Adrenal gland (tissue), 5 donors: ENCODE results near the gene FCHSD2.
A peak's percentile ranks its signal among the peaks of the same experiment; 100 is the strongest.

Experiments
- CTCF ChIP-seq, 6 experiments: fragments of 450-650 bp in 4 of 6; fragments of 200-600 bp in 2 of 6; sonication (generic) in 1 of 6; IDR thresholded peaks; 1 replicate in 5 of 6; 2 replicates in 1 of 6; pipeline versions ENCODE4 v1.5.1 to v1.8.0; 2016 to 2021; ENCODE audit warnings: antibody characterized with exemption in 6 of 6, mild to moderate bottlenecking in 2 of 6, moderate library complexity in 1 of 6
- POLR2A ChIP-seq, 2 donors: fragments of 450-650 bp; IDR thresholded peaks; one replicate each; pipeline ENCODE4 v1.6.1; 2017; ENCODE audit warnings: antibody characterized with exemption in 2 of 2, mild to moderate bottlenecking in 2 of 2, moderate library complexity in 1 of 2
- donor health status: DM: no; HTN: no; CAD: no.

- TF ChIP-seq POLR2A (IDR thresholded peaks at IDR 0.05), result no peak
- peak; percentile 32 to 59 (median 51) for TF ChIP-seq CTCF (IDR thresholded peaks at IDR 0.05)
Measured at GRCh38 chr11:72812967-72813739, 329.0 kb downstream of the FCHSD2 start.
